ENCODE measurements around the gene IFI27. TPM values are rescaled to one million over a fixed set of nuclear protein-coding genes. Genes with fewer than 3 reads are reported as not detected.

Gene IFI27
- total and polyA plus RNA-seq, 2 of the 8 experiments (the other 6 are each of a cell fraction or from before 2014, with no cell fraction given) = 0.76 to 2.2 TPM

DNA sequence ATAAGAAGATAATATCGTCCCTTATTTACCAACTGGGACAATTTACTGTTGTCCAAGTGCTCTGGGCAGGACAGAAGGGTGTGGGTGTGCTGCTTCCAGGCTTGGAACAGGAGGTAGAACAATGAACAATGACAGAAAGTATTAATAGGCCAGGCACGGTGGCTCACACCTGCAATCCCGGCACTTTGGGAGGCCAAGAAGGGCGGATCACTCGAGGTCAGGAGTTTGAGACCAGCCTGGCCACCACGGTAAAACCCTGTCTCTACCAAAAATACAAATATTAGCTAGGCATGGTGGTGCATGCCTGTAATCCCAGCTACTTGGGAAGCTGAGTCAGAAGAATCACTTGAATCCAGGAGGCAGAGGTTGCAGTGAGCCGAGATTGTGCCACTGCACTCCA is 2.5 kb downstream of the IFI27 start:
- Histone ChIP-seq H3K36me3 (ENCODE audit: control insufficient read depth in 2 of 4, insufficient read depth in 4 of 4, low read length in 3 of 4) (no peaks in the 10 kb centered on the region), H3K18ac (ENCODE audit: extremely low read depth, low read length) (no peak overlapping the region), H4K20me1 (replicated peaks in 1 of 2; ENCODE audit: control insufficient read depth in 1 of 2, insufficient read depth in 2 of 2, low read length in 2 of 2) (no peaks in the 10 kb centered on the region), H3K56ac (replicated peaks; ENCODE audit: insufficient read length, low read depth, low read length) (no peak overlapping the region), H2BK5ac (ENCODE audit: low read depth, low read length) (no peak overlapping the region), H4K91ac (replicated peaks; ENCODE audit: insufficient read length, low read length) (no peak overlapping the region), H3K4ac (replicated peaks; ENCODE audit: insufficient read length, low read depth, low read length) (no peak overlapping the region), H2BK15ac (ENCODE audit: low read length) (no peak overlapping the region), H3K14ac (ENCODE audit: insufficient read length) (no peak overlapping the region), H2BK20ac (ENCODE audit: low read length) (no peak overlapping the region), H3K9me3 (ENCODE audit: insufficient read depth in 2 of 2, low read depth in 1 of 2, low read length in 1 of 2) (no peaks in the 10 kb centered on the region), H3K4me3 (ENCODE audit: extremely low read depth in 1 of 4, insufficient read depth in 2 of 4, low read depth in 3 of 4, low read length in 4 of 4) (no peak overlapping the region), H4K5ac (ENCODE audit: insufficient read length, low read depth, low read length) (no peak overlapping the region), H3K79me1 (ENCODE audit: low read depth, low read length) (no peaks in the 10 kb centered on the region), H3K23me2 (ENCODE audit: low read depth, low read length) (no peaks in the 10 kb centered on the region), H3K27ac (ENCODE audit: low read depth, low read length) (no peak overlapping the region), H3K9ac (replicated peaks in 1 of 4; ENCODE audit: extremely low read depth in 1 of 4, low read depth in 3 of 4, low read length in 3 of 4) (no peak overlapping the region), H3K23ac (ENCODE audit: insufficient read length) (no peak overlapping the region), H3K27me3 (replicated peaks in 1 of 4; ENCODE audit: control insufficient read depth in 3 of 4, extremely low read depth in 1 of 4, insufficient read depth in 3 of 4, low read length in 3 of 4) (no peaks in the 10 kb centered on the region; a peak in 1 of 7 replicates), H2BK120ac (replicated peaks; ENCODE audit: low read depth, low read length) (no peak overlapping the region), H3K79me2 (ENCODE audit: control insufficient read depth in 1 of 2, insufficient read depth in 2 of 2, low read length in 2 of 2) (no peaks in the 10 kb centered on the region), H2BK12ac (ENCODE audit: low read depth, low read length) (no peak overlapping the region), H2AFZ (ENCODE audit: low read length) (no peak overlapping the region), H3K4me2 (ENCODE audit: insufficient read depth in 1 of 2, low read depth in 2 of 2, low read length in 2 of 2) (no peak overlapping the region), H2AK5ac (ENCODE audit: low read depth, low read length) (no peak overlapping the region), H3K4me1 (replicated peaks in 1 of 4; ENCODE audit: control insufficient read depth in 3 of 4, insufficient read depth in 4 of 4, low read length in 3 of 4) (peaks cover 0 to 5% (median under 1%) of the 10 kb centered on the region in 4 experiments; a peak in 2 of 7 replicates), H4K8ac (ENCODE audit: extremely low read depth, insufficient read depth, low read length) (no peak overlapping the region)
- ChIA-PET POLR2A (ENCODE audit: partially characterized antibody) (no interaction called here), CTCF (ENCODE audit: partially characterized antibody) (interaction anchor here (0.5 to 1.7 kb wide), 3 partner anchors 13 to 48 kb away, joined by 4 to 5 read pairs (median 4); no protein-coding TSS in a partner anchor)
- no peak for DNase-seq (ENCODE audit: low read depth in 1 of 2, low spot score in 2 of 2)
- WGBS, 2 experiments (ENCODE audit: extremely low coverage in 1 of 2, insufficient coverage in 1 of 2, insufficient read length in 1 of 2, insufficient replicate concordance in 2 of 2, low coverage in 1 of 2, low lambda C conversion rate in 2 of 2, missing lambda C conversion rate in 1 of 2) = 93% methylated on average over 7 of the region's 7 CpGs; no CpG with 5 or more reads in 1 of the 2 experiments
- TF ChIP-seq BRCA1 (IDR thresholded peaks at IDR 0.05; ENCODE audit: low read depth, low read length) = no peak
- TF ChIP-seq, protein P1, sequence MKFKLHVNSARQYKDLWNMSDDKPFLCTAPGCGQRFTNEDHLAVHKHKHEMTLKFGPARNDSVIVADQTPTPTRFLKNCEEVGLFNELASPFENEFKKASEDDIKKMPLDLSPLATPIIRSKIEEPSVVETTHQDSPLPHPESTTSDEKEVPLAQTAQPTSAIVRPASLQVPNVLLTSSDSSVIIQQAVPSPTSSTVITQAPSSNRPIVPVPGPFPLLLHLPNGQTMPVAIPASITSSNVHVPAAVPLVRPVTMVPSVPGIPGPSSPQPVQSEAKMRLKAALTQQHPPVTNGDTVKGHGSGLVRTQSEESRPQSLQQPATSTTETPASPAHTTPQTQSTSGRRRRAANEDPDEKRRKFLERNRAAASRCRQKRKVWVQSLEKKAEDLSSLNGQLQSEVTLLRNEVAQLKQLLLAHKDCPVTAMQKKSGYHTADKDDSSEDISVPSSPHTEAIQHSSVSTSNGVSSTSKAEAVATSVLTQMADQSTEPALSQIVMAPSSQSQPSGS (IDR thresholded peaks at IDR 0.05; ENCODE audit: low read length) = no peak
- no peak for TF ChIP-seq ZNF274 (IDR thresholded peaks at IDR 0.05; ENCODE audit: borderline replicate concordance, extremely low read depth, low read length)
- no peak for TF ChIP-seq KDM4A (IDR thresholded peaks at IDR 0.05; ENCODE audit: low read depth, low read length, severe bottlenecking)
- no peak for TF ChIP-seq SP4 (IDR thresholded peaks at IDR 0.05; ENCODE audit: low read length)
- TF ChIP-seq TBP (IDR thresholded peaks at IDR 0.05; ENCODE audit: low read depth, low read length) = no peak
- no peak for TF ChIP-seq TAF7 (optimal IDR thresholded peaks at IDR 0.05; ENCODE audit: borderline replicate concordance, low read depth, low read length)
- TF ChIP-seq HDAC6 (IDR thresholded peaks at IDR 0.05; ENCODE audit: low read depth, low read length) = no peak
- TF ChIP-seq POLR2AphosphoS5 (IDR thresholded peaks at IDR 0.05; ENCODE audit: low read depth, low read length) = no peak
- FAIRE-seq = no peak
